CD4-positive, alpha-beta T cell treated with Interleukin-12 subunit alpha and Interleukin-12 subunit beta, for 1 hour (primary cell): ENCODE results near the gene OPN4.
"Not testable (repeated sequence)": the region's sequence is repeated elsewhere in the genome, so short reads cannot be mapped to it uniquely, and the experiment has no call there.

Experiments used
- DNase-seq: peaks from one replicate; pipeline ENCODE4 v3.0.0-alpha.2; 2020

The OPN4 gene, protein sequence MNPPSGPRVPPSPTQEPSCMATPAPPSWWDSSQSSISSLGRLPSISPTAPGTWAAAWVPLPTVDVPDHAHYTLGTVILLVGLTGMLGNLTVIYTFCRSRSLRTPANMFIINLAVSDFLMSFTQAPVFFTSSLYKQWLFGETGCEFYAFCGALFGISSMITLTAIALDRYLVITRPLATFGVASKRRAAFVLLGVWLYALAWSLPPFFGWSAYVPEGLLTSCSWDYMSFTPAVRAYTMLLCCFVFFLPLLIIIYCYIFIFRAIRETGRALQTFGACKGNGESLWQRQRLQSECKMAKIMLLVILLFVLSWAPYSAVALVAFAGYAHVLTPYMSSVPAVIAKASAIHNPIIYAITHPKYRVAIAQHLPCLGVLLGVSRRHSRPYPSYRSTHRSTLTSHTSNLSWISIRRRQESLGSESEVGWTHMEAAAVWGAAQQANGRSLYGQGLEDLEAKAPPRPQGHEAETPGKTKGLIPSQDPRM

DNA sequence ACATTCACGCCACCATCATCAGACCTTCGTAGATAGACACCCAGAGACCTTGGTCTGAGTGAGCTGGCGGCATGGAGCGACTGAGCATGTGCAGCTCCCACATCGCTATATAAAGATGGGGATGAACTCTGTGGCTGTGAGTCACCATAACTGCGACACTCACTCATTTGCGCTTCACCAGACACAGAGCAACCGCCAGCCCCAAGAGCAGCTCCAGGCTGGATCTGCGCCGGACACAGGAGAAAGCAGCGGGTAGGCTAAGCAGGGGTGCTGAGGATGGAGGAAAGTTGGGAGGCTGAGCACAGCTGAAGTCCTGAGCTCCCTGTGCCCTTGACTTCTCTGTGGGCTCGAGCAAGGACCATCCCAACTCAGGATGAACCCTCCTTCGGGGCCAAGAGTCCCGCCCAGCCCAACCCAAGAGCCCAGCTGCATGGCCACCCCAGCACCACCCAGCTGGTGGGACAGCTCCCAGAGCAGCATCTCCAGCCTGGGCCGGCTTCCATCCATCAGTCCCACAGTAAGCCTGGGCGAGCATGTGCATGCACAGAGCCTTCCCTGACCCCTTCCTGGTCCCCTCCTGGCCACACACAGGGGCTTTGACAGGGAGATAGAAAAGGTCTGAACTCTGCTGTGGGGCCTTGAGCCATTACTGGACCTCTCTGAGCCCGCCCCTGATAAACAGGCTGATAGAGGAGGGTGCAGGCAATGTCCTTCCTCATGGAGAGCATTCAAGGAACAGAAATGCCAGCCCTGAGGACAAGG is at the start of gene OPN4:
OPN4 (plus strand) TSS at position 137 of the 762 bp plus-strand sequence; CDS start at position 374, 237 bp downstream.
- no peak for DNase-seq

- DNase-seq = no peak
Measured at GRCh38 chr10:86607674-86608073, 46.7 kb upstream of the OPN4 start.

DNA sequence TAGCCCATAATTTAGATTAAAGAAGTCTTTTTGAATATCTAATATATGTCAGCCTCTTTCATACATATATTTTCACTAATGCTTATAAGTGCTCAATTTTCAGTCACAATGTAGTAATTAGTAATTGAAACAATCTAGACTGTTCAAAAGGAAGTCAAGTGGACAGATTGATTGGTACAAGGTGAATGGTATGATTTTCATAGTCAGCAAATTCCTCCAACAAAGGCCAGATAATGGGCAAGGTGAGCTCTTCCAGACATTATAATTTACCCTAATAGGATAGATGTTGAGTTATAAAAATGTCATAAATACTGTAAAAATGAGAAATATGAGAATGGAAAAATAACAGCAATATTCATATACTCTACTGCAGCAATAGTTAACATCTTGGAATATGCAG is 44.4 kb upstream of the OPN4 start:
- no peak for DNase-seq

DNA sequence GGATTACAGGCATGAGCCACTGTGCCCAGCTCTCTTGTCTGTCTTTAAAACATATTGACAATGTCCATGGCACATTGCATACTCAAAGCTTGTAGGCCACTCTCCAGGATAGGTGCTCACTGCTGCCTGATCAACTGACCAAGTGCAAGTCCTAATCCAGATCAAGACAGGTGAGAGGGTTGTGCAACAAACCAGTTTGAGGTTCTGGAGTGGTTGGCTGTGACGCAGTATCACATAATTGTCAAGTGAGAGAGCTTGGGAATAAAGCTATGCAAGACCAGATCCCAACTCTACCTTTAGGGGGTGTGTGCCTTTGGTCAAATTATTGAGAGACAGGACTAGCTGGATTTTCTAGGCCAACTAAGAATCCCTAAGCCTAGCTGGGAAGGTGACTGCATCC is 43.0 kb upstream of the OPN4 start:
- DNase-seq = no peak

GRCh38 chr10:86613096-86613495 is 41.3 kb upstream of the OPN4 start:
- no peak for DNase-seq

GRCh38 chr10:86613905-86614304 is 40.4 kb upstream of the OPN4 start:
- no peak for DNase-seq

DNA sequence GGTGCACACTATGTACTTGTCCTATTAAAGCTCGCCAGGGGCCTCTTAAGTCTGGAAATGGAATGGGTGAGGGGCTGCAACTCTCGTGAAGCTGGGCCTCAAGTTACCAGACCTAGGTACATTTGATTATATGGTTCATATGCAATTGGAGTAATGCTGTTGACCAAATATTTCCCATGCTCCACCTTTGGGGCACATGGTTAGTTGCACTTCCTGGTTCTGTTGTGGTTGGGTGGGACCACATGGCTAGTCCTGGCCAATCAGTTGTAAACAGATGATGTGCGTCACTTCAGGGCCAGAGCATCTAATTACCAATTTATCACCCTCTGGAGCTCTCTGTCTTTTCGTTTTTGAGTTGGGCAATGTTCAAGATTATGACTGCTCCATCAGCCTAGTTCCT is 39.5 kb upstream of the OPN4 start:
- DNase-seq = no peak

DNA sequence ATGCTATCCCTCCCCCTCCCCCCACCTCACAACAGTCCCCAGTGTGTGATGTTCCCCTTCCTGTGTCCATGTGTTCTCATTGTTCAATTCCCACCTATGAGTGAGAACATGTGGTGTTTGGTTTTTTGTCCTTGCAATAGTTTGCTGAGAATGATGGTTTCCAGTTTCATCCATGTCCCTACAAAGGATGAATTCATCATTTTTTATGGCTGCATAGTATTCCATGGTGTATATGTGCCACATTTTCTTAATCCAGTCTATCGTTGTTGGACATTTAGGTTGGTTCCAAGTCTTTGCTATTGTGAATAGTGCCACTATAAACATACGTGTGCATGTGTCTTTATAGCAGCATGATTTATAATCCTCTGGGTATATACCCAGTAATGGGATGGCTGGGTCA is 37.1 kb upstream of the OPN4 start:
- DNase-seq = not testable (repeated sequence)

DNA sequence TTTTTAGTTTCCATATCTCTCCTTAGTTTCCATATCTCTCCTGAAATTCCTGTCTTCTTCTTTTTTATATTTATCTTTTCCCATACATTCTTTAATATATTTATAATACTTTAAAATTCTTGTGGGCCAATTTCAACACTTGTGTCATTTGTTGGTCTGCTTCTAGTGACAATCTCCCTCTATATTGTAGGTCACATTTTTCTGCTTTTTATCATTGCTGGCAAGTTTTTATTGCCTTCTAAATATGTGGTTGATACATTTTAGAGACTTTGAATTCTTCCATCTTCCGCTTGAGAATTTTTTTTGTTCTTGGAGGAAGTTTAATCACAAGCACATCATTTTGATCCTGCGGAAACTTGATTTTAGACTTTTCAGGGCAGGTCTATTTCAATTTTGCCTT is 26.0 kb upstream of the OPN4 start:
- no peak for DNase-seq

GRCh38 chr10:86630079-86630478 is 24.3 kb upstream of the OPN4 start:
- no peak for DNase-seq

DNA sequence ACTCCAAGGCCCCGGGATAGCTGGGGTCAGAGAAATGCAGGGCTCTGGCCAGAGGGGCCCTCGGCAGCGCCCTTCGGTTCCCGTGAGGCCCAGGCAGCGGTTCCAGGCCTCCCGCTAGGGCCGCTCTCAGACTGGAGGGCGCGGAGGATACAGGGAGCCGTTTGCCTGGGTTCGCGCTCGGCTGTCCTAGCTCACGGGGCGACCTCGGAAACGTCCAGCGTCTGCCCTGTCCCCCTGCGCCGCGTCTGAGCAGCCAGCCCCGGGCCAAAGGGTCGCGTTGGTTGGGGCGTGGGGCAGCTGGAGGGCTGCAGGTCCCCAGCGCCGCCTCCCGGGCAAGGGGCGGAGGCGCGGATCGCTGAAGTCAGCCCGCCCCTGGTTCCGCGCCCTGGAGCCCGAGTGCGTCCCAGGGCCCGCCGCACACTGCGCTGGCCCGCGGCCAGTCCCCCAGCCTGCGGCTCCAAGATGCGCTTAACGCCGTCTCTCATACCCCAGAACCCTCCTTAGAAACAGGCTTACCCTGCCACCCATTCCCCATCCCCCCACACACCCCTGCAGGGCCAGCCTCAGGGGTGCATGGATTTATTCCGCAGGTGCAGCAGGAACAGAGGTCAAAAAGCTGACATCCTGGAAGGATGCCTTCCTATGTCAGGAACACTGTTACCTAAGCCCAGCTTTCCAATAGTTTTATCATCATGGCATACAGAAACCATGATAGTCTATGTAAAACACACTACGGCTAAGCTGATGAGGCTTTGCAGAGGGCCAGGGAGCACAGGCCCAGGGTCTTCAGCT is 22.1 kb upstream of the OPN4 start:
- DNase-seq = no peak

DNA sequence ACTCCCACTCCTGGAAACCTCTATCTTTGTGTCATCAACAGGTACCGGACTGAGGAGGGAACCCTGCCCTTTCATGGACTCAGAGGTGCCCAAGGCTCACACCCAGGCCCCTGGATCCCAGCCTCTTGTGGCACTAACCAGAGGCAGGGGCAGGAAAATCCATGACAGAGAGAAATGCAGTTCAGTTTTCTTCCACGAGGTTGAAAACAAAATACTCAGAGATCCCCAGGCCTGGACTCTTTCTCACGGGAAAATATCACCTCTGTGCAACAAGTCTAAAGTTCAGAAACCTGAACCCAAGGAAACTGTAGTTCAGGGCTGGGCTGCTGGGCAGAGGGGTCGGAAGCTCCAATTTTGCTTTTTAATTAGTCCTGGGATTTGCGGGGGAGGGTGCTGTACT is 21.4 kb upstream of the OPN4 start:
- no peak for DNase-seq

DNA sequence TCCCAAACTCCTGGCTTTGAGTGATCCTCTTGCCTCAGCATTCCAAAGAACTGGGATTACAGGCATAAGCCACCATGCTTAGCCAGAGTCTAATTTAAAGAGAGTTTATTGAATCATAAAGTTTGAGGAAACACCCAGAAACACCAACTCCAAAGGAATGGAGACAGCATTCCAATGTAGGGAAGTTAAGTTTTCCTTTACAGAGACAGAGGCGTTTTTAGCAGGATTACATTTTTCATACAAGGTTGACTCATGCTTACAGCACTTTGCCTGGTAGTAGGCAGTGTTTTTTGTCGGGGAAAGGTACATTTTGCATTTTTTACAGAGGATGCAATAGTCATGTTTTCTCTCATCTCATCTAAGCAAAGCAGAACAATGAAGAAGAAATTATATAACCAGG is 18.9 kb upstream of the OPN4 start:
- no peak for DNase-seq

DNA sequence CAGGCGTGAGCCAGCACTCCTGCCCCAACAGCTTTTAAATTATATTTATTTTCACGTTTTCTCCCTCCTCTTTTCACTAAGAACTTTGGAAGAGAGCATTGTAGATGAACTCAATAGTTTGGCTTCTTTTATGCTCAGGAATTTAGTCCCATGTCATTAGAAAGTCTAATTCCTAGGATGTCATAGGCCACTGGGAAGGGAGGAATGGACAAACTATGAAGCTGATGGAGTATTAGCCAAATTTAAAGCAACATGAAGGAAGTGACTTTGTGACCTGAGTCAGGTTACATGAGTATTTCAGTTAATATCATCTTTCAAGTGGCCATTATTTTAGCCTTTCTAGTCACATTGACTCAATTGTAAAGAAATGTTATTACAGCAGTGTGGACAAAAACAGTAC is 18.0 kb upstream of the OPN4 start:
- DNase-seq = no peak

DNA sequence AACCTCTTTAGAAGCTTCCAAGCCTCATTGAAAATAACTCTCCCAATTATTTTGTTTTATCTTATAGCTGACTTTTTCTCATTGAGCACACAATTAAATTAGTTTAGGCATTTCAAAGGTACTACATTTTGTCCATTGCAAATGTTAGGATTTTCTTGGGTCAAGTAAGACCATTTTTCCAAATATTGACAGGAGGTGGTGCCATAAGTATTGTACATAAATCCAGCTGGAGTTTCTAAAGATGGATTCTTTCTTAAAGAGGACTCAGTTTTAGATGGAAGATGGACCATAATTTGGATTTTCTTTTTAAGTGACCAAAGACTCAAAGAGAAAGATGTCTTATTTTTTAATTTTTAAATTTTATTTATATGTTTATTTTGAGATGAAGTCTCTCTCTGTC is 12.3 kb upstream of the OPN4 start:
- DNase-seq = no peak

DNA sequence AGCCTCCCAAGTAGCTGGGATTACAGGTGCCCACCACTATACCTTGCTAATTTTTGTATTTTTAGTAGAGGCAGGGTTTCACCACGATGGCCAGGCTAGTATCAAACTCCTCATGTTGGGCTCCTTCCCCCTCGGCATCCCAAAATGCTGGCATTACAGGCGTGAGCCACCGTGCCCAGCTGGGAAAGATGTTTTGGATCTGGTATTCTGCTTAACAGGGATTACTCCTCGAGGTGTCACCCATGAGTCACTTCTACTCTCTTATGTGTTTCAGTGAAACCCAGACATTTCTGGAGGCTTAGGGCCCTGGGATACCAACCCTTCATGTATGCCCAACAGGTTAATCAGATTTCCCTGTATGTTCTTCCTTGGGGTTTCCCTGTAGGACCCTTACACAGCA is 11.8 kb upstream of the OPN4 start:
- no peak for DNase-seq

DNA sequence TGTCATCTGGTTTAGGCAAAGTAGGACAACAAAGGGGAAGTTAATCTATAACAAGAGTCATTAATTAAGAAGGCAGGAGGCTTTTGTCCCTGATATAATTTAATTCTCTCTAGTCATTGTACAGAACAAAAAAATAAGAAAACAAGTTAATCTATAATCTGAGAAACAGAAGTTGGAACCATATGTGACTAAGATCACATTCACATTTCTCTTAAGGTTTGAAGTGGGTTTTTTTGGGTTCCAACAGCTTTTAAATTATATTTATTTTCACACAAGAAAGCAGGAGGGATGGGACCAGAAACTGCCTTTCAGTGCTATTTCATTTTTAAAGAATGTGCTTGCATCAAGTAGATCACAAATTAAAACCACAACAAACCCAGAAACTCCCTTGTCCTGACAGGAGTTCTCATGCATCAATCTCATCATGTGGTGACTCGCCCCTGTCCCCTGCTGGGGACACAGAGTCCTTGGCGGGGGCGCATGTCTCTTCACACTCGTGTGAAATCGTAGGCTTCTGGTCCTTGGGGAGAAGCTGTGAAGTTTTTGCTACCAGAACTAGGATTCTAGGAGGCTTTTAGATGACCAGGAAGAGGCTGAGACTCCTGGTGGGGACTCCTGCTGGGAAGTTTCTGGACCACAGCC is 10.1 kb upstream of the OPN4 start:
- no peak for DNase-seq

GRCh38 chr10:86644794-86645445 is 9.4 kb upstream of the OPN4 start:
- DNase-seq = no peak

DNA sequence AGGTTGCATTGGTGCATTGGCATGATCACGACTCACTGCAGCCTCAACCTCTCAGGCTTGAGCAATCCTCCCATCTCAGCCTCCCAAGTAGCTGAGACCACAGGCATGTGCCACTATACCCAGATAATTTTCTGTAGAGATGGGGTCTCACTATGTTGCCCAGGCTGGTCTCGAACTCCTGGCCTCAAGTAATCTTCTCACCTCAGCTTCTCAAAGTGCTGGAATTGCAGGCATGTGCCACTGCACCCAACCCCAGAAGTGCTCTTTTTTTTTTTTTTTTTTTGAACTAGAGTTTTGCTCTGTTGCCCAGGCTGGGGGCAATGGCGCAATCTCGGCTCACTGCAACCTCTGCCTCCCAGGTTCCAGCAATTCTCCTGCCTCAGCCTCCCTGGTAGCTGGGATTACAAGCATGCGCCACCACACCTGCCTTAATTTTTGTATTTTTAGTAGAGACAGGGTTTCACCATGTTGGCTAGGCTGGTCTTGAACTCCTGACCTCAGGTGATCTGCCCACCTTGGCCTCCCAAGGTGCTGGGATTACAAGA is 8.7 kb upstream of the OPN4 start:
- not testable (repeated sequence) for DNase-seq

- DNase-seq = no peak
Measured at GRCh38 chr10:86646532-86646931, 7.8 kb upstream of the OPN4 start.

DNA sequence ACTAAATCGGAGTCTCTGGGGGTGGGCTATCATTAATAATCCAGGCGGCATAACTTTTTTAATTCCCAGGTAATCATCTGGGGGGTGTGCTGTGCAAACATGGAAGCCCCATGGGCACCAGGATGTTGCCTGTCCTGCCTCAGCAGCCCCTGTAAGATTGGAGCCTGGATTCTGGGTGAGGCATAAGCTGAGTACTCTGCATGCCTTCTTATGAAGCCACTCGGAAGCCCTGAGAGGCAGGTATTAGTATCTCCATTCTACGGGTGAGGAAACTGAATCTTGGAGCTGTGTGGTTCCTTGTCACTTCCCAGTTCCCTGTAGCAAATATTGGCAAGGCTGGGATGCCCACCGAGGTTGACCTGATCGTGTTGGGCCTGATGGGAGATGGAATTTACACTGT is 7.4 kb upstream of the OPN4 start:
- no peak for DNase-seq
